Tibial nerve (tissue), 4 donors: ENCODE data around the gene GPC6. TPM values are rescaled to one million over a fixed set of nuclear protein-coding genes. Genes with fewer than 3 reads are reported as not detected.

Experiments used
- DNase-seq, 2 donors: peaks; one replicate each; pipeline ENCODE4 v3.0.0-alpha.2; 2019; ENCODE audit warnings: low spot score in 2 of 2
- H3K27ac ChIP-seq, 4 donors: fragments of 200-600 bp; sonication (generic) in 3 of 4; one replicate each; pipeline ENCODE4 v1.5.1; 2017 to 2019; ENCODE audit warnings: mild to moderate bottlenecking in 1 of 4
- H3K27me3 ChIP-seq, 2 donors: fragments of 200-600 bp; sonication (generic) in 1 of 2; one replicate each; pipeline versions ENCODE4 v1.5.1 to v1.6.0; 2017 to 2019
- H3K36me3 ChIP-seq, 3 donors: fragments of 200-600 bp; sonication (generic); one replicate each; pipeline ENCODE4 v1.5.1; 2018 to 2019
- H3K4me1 ChIP-seq, 4 donors: fragments of 200-600 bp; sonication (generic) in 3 of 4; one replicate each; pipeline ENCODE4 v1.5.1; 2017 to 2019
- H3K4me3 ChIP-seq, 4 donors: fragments of 200-600 bp; sonication (generic) in 3 of 4; one replicate each; pipeline ENCODE4 v1.5.1; 2017 to 2019; ENCODE audit warnings: mild to moderate bottlenecking in 1 of 4, moderate library complexity in 1 of 4
- H3K9me3 ChIP-seq, 4 donors: fragments of 200-600 bp; sonication (generic) in 3 of 4; one replicate each; pipeline ENCODE4 v1.5.1; 2017 to 2019
- EP300 ChIP-seq, 2 donors: sonication (generic); formaldehyde crosslinking; IDR thresholded peaks; one replicate each; pipeline ENCODE4 v1.6.1; 2017; ENCODE audit warnings: antibody characterized with exemption in 2 of 2, mild to moderate bottlenecking in 1 of 2
- POLR2A ChIP-seq, 2 donors: fragments of 450-650 bp; IDR thresholded peaks; one replicate each; pipeline ENCODE4 v1.6.1; 2017; ENCODE audit warnings: antibody characterized with exemption in 2 of 2, mild to moderate bottlenecking in 2 of 2, moderate library complexity in 2 of 2
- WGBS, 2 donors: methylation state at CpG; one replicate each; pipeline ENCODE4 v1.1.5; 2018; 5-methylcytosine and 5-hydroxymethylcytosine counted together
- total RNA-seq, 4 donors: library from RNA; depleted of rRNA; stranded (reverse); fragments of >200 nt; gene quantifications; one replicate each; pipeline ENCODE4 v1.1.0, GENCODE V29; 2016
- TF ChIP-seq, protein P1 (sequence below), 5 experiments: fragments of 200-600 bp in 3 of 5; fragments of 450-650 bp in 2 of 5; sonication (generic) in 3 of 5; IDR thresholded peaks; one replicate each; pipeline ENCODE4 v1.5.1; 2016 to 2019; ENCODE audit warnings: antibody characterized with exemption in 5 of 5, mild to moderate bottlenecking in 3 of 5, moderate library complexity in 2 of 5

Gene GPC6
- total RNA-seq, 4 donors from 2014 or later = 21.9 to 39.5 (median 29.8) TPM

DNA sequence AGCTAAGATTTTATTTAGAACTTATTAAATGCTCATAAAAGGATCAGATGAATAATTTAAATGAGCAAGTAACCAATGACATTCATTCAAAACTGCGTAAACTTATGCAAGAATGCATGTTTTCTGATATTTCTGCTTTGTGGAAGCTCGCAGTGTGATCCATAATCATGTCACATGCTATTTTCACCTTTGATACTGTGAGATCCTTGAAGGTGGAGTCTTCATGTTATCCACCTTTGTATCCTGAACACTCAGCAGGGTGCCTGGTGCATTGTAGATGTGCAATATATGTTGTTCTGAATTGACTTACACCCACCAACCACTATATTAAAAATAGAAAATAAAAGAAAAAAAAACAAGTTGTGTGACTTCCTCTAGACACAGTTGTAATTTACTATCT, 919.4 kb downstream of the GPC6 start:
- TF ChIP-seq, protein P1, sequence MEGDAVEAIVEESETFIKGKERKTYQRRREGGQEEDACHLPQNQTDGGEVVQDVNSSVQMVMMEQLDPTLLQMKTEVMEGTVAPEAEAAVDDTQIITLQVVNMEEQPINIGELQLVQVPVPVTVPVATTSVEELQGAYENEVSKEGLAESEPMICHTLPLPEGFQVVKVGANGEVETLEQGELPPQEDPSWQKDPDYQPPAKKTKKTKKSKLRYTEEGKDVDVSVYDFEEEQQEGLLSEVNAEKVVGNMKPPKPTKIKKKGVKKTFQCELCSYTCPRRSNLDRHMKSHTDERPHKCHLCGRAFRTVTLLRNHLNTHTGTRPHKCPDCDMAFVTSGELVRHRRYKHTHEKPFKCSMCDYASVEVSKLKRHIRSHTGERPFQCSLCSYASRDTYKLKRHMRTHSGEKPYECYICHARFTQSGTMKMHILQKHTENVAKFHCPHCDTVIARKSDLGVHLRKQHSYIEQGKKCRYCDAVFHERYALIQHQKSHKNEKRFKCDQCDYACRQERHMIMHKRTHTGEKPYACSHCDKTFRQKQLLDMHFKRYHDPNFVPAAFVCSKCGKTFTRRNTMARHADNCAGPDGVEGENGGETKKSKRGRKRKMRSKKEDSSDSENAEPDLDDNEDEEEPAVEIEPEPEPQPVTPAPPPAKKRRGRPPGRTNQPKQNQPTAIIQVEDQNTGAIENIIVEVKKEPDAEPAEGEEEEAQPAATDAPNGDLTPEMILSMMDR (IDR thresholded peaks at IDR 0.05) = no peak
- TF ChIP-seq EP300 (IDR thresholded peaks at IDR 0.05) (no peak), POLR2A (IDR thresholded peaks at IDR 0.05) (no peak)
- Histone ChIP-seq H3K36me3 (no peaks in the 10 kb centered on the region), H3K4me3 (no peak overlapping the region), H3K9me3 (no peaks in the 10 kb centered on the region), H3K27ac (no peak overlapping the region), H3K4me1 (no peaks in the 10 kb centered on the region), H3K27me3 (no peaks in the 10 kb centered on the region)
- WGBS, 2 donors = 49 to 76% methylated on average over 2 of the region's 2 CpGs
- DNase-seq = no peak

DNA sequence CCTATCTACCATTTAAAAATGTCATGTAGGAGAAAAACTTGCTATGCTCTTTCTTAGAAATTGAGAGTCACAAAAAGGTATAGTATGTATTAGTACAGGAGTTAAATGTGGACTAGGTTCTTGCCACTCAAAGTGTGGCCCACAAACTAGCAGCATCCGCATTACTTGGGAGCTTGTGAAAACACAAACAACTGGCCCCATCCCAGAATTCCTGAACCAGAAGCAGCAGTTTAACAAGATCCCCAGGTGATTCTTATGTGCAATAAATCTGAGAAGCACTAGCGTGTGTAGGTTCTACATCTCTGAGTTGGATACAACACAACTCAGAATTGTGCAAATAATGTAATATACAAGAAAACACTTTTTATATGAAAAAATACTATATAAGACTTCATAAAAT, 927.0 kb downstream of the GPC6 start:
- 87 to 88% methylated on average over 2 of the region's 2 CpGs for WGBS, 2 donors
- no peak for DNase-seq
- no peaks in the 10 kb centered on the region for H3K9me3 ChIP-seq
- TF ChIP-seq POLR2A (IDR thresholded peaks at IDR 0.05) (no peak), EP300 (IDR thresholded peaks at IDR 0.05) (no peak)
- TF ChIP-seq, protein P1 (IDR thresholded peaks at IDR 0.05) = no peak
- no peaks in the 10 kb centered on the region for H3K27me3 ChIP-seq
- no peak overlapping the region for H3K4me3 ChIP-seq
- H3K27ac ChIP-seq = no peak overlapping the region
- H3K36me3 ChIP-seq = no peaks in the 10 kb centered on the region
- H3K4me1 ChIP-seq = peaks cover 0 to 14% (median 2%) of the 10 kb centered on the region in 4 donors

DNA sequence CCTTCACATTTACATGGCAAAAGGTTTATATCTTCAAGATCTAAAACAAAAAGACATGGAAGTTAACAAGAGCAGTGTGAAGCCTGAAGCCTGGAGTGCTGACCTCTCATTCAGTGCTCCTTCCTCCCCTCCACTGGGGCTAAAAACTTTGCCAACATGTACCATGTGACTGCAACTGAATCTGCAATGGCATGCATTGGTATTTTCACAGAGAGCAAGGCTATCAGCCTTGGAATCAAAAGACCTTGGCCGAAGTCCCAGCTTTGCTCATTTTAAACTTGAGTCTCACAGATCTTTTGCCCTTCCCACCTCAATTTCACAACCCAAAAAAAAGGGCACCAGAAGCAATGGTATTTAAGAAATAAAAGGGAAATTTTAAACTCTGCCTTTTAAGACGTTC, 927.8 kb downstream of the GPC6 start:
- Histone ChIP-seq H3K9me3 (no peaks in the 10 kb centered on the region), H3K36me3 (no peaks in the 10 kb centered on the region), H3K27me3 (no peaks in the 10 kb centered on the region), H3K4me1 (peaks cover 0 to 14% (median 2%) of the 10 kb centered on the region in 4 donors), H3K4me3 (no peak overlapping the region), H3K27ac (no peak overlapping the region)
- WGBS, 2 donors = 23 to 25% methylated on average over 2 of the region's 2 CpGs
- TF ChIP-seq, protein P1 (IDR thresholded peaks at IDR 0.05) = no peak
- TF ChIP-seq POLR2A (IDR thresholded peaks at IDR 0.05) = no peak
- TF ChIP-seq EP300 (IDR thresholded peaks at IDR 0.05) = peak in 1 of 2 donors; percentile 52
- peak; percentile 44 to 72 for DNase-seq

DNA sequence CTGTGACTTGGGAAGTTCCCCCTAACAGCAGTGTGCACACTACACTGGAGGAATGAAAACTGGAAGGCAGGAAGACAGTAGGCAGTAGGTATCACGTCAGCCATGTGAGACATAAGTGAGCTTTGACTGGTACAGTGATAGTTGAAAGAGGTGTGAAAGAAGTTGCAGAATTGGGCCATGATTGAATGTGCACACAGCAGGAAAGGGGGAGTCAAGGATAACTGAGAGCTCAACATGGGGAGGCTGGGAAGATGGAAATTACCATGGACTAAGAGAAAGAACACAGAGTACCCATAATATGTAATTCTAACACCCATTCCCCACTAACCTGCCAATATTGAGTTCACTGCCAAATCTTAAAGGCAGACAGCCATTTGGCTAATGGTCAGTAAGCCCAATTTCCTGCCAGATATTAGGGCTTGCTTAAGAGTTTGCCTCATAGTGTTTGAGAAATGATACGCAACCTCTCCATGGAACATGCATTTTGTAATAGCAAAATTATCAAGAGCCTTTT, 931.2 kb downstream of the GPC6 start:
- peak in 1 of 2 donors; percentile 66 for DNase-seq
- no peak overlapping the region for H3K4me3 ChIP-seq
- no peaks in the 10 kb centered on the region for H3K36me3 ChIP-seq
- no peak overlapping the region for H3K27ac ChIP-seq
- peaks cover 0 to 14% (median 2%) of the 10 kb centered on the region in 4 donors for H3K4me1 ChIP-seq
- TF ChIP-seq POLR2A (IDR thresholded peaks at IDR 0.05) = no peak
- peak in 1 of 2 donors; percentile 91 for TF ChIP-seq EP300 (IDR thresholded peaks at IDR 0.05)
- no peaks in the 10 kb centered on the region for H3K9me3 ChIP-seq
- 65 to 70% methylated on average over 2 of the region's 2 CpGs for WGBS, 2 donors
- no peaks in the 10 kb centered on the region for H3K27me3 ChIP-seq

DNA sequence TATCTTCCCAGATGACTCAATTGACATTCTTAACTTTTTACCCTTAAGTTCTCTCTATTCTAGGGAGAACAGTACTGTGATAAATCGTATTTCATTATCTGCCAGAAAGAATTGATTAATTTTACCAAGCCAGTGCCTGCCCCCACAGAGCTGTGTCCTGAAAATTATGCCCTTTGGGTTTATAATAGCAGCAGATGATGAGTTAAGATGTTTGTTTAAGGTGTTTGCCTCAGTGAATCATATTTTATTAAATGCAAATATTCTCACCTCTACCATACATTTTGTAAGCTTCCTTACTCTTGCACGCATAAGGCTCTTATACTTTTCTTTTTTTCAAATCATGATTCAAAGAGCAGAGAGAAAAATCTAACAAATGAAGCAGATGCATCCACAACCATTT, 934.3 kb downstream of the GPC6 start:
- Histone ChIP-seq H3K9me3 (no peaks in the 10 kb centered on the region), H3K36me3 (no peaks in the 10 kb centered on the region), H3K27me3 (no peaks in the 10 kb centered on the region), H3K4me3 (no peak overlapping the region), H3K27ac (no peak overlapping the region), H3K4me1 (no peaks in the 10 kb centered on the region)
- no peak for TF ChIP-seq EP300 (IDR thresholded peaks at IDR 0.05)
- TF ChIP-seq, protein P1 (IDR thresholded peaks at IDR 0.05) = no peak
- no peak for TF ChIP-seq POLR2A (IDR thresholded peaks at IDR 0.05)
- 91 to 92% methylated on average over 2 of the region's 2 CpGs for WGBS, 2 donors
- DNase-seq = no peak

DNA sequence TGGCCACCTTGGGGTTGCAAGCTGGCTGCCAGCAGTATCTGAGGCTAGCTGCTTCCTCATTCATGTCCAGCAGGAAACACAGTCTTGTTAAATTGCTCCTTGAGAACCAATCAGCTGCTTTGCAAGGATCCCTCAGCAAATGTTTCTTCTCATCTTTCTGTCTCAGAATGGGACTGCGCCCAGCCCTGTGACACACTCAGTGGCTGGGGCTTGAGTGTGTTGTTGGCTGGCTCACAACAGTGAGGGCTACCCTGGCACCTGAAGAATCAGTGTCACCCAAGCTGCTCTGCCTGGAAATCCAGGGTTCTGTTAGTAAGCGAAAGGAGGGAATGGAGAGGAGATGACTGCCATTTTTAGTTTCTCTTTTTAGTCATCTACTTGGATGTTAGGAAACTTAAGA, 935.7 kb downstream of the GPC6 start:
- H3K27ac ChIP-seq = no peak overlapping the region
- 86 to 93% methylated on average over 2 of the region's 2 CpGs for WGBS, 2 donors
- no peaks in the 10 kb centered on the region for H3K36me3 ChIP-seq
- TF ChIP-seq, protein P1 (IDR thresholded peaks at IDR 0.05) = no peak
- TF ChIP-seq POLR2A (IDR thresholded peaks at IDR 0.05) (no peak), EP300 (IDR thresholded peaks at IDR 0.05) (no peak)
- no peaks in the 10 kb centered on the region for H3K27me3 ChIP-seq
- no peaks in the 10 kb centered on the region for H3K4me1 ChIP-seq
- DNase-seq = no peak
- no peaks in the 10 kb centered on the region for H3K9me3 ChIP-seq
- no peak overlapping the region for H3K4me3 ChIP-seq
